ENCODE results near the gene S100A13. TPM values are rescaled to one million over a fixed set of nuclear protein-coding genes. Genes with fewer than 3 reads are reported as not detected.

Gene S100A13
- total RNA-seq, 5 donors from 2014 or later (not counting 1 experiment from before 2014, with no cell fraction given), result 4.0 to 5.3 (median 4.2) TPM

DNA sequence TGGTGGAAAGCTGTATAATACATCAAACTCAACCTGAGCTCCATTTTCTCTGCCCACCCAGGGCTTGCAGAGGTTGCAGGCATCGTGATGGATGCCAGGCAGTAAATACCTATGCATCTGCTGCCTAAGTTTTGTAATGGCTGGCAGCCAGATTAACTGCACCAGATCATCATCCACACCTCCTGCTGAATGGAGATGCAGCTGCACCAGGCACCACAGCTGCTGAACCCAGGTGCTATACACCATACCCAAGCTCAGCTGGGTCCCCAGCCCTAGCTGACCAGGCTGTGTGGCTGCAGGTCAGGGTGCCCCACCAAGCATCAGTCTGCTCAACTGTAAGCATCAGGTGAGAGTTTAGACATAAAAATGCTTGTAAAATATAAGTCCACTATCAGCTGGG lies 24.5 kb upstream of the S100A13 start:
- H3K9me3 ChIP-seq, result no peaks in the 10 kb centered on the region
- peaks cover 16 to 37% of the 10 kb centered on the region in 2 experiments for H3K4me1 ChIP-seq (ENCODE audit: control insufficient read depth in 1 of 2, extremely low read depth in 1 of 2, insufficient read depth in 2 of 2, low read length in 2 of 2)
- Mint-ChIP-seq H3K4me1 (peaks cover 27 to 33% (median 31%) of the 10 kb centered on the region in 3 donors), H3K27me3 (no peaks in the 10 kb centered on the region), H3K27ac (no peak overlapping the region), H3K36me3 (peaks cover 6% of the 10 kb centered on the region), H3K4me3 (no peak overlapping the region), H3K9me3 (no peaks in the 10 kb centered on the region)
- no peak overlapping the region for H3K4me3 ChIP-seq (ENCODE audit: control insufficient read depth in 1 of 2, extremely low read depth in 1 of 2, low read length in 1 of 2)
- POLR2A ChIA-PET, result interaction anchor here (1.0 to 1.1 kb wide), 2 partner anchors 14 to 17 kb away, joined by 3 read pairs; no protein-coding TSS in a partner anchor
- no peaks in the 10 kb centered on the region for H3K27me3 ChIP-seq (replicated peaks in 1 of 2; ENCODE audit: control insufficient read depth in 2 of 2, extremely low read depth in 1 of 2, insufficient read depth in 2 of 2, low read length in 1 of 2)
- DNase-seq (no peak), ATAC-seq (replicated peaks in 1 of 4) (no peak)
- CTCF ChIA-PET, result interaction anchor here in 1 of 2 donors (0.6 kb wide), 1 partner anchor 24 kb away, joined by 6 read pairs; no protein-coding TSS in a partner anchor
- WGBS (ENCODE audit: insufficient coverage), result no CpG with 5 or more reads among the region's 1 CpG
- H3K27ac ChIP-seq (ENCODE audit: low read length), result no peak overlapping the region
- peaks cover 0 to 7% of the 10 kb centered on the region in 2 donors for H3K36me3 ChIP-seq (ENCODE audit: control insufficient read depth in 2 of 2, extremely low read depth in 1 of 2, insufficient read depth in 1 of 2, low read length in 1 of 2)

DNA sequence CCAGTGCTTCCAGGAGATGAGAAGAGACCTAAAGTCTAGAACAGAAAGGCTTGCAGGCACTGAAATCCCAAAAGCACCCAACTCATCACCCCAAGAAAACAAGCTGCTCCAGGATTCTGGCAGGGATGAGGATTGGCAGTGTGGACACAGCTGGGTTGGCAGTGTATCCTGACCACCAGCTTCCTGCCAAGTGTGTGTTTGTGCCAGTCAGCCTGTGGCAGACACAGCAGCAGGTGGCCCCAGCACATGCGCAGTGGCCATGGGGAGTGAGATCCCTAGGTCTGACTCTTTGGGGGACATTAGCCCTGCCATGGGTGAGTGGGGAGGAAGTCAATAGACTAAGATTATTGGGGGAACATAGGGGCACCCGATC lies 22.5 kb upstream of the S100A13 start:
- Histone ChIP-seq H3K36me3 (ENCODE audit: control insufficient read depth in 2 of 2, extremely low read depth in 1 of 2, insufficient read depth in 1 of 2, low read length in 1 of 2) (peaks cover 10 to 24% of the 10 kb centered on the region in 2 donors), H3K27me3 (replicated peaks in 1 of 2; ENCODE audit: control insufficient read depth in 2 of 2, extremely low read depth in 1 of 2, insufficient read depth in 2 of 2, low read length in 1 of 2) (no peaks in the 10 kb centered on the region), H3K4me1 (ENCODE audit: control insufficient read depth in 1 of 2, extremely low read depth in 1 of 2, insufficient read depth in 2 of 2, low read length in 2 of 2) (peaks cover 25 to 46% of the 10 kb centered on the region in 2 experiments), H3K9me3 (no peaks in the 10 kb centered on the region), H3K4me3 (ENCODE audit: control insufficient read depth in 1 of 2, extremely low read depth in 1 of 2, low read length in 1 of 2) (peak overlapping the region; percentile 1 to 29), H3K27ac (ENCODE audit: low read length) (peak overlapping the region; percentile 63)
- Mint-ChIP-seq H3K27me3 (no peaks in the 10 kb centered on the region), H3K27ac (peak overlapping the region; percentile 95 to 96), H3K36me3 (peaks cover 21% of the 10 kb centered on the region), H3K4me3 (peak overlapping the region; percentile 43 to 68 (median 50)), H3K9me3 (no peaks in the 10 kb centered on the region), H3K4me1 (peaks cover 43 to 52% (median 51%) of the 10 kb centered on the region in 3 donors)
- ChIA-PET POLR2A (interaction anchor here in 1 of 2 donors (0.9 kb wide), 1 partner anchor 15 kb away, joined by 3 read pairs; no protein-coding TSS in a partner anchor), CTCF (no interaction called here)
- ATAC-seq (replicated peaks in 1 of 4), result peak; percentile 26 to 60 (median 46)
- peak in 3 of 35 experiments; percentile 20 to 25 (median 25) for DNase-seq
- WGBS (ENCODE audit: insufficient coverage), result 74% methylated on average over 2 of the region's 2 CpGs

DNA sequence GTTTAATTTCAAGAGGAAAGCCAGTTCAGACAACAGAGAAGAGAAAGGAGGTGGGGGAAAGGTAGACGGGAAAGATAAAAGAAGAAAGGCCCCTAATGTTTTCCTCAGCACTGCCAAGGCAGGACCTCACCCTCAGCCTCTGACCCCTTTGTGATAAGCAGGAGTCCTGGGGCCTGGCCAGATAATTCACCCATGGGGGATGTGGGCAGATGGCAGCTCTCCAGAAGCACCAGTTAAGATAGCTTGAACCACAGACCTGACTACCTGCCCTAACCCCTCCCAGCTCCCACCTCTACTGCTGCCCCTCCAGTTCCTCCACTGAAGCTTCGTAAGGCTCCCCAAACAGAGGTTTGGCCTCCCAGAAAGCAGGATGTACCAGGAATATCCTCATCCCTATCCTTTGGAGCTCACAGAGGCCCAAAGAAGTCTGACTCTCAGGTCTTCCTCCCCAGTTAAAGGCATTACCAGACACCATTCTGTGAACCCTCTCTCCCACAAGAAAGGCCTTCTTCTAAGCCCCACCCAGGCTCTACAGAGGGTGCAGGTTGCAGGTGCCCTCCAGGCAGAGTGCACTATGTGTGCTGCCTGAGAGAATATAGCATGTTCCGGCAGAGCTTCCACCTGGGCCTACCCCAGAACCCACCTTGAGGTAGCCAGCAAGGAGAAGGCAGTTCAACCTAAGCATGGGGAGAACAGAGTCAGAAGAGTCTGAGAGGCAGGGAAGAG lies 22.0 kb upstream of the S100A13 start:
- Mint-ChIP-seq H3K4me3 (peak overlapping the region; percentile 43 to 68 (median 50)), H3K36me3 (peaks cover 26% of the 10 kb centered on the region), H3K27me3 (no peaks in the 10 kb centered on the region), H3K4me1 (peaks cover 48 to 58% (median 55%) of the 10 kb centered on the region in 3 donors), H3K9me3 (no peaks in the 10 kb centered on the region), H3K27ac (peak overlapping the region; percentile 95 to 96)
- POLR2A ChIA-PET, result interaction anchor here in 1 of 2 donors (0.9 kb wide), 1 partner anchor 15 kb away, joined by 3 read pairs; no protein-coding TSS in a partner anchor
- Histone ChIP-seq H3K36me3 (ENCODE audit: control insufficient read depth in 2 of 2, extremely low read depth in 1 of 2, insufficient read depth in 1 of 2, low read length in 1 of 2) (peaks cover 10 to 30% of the 10 kb centered on the region in 2 donors), H3K4me1 (ENCODE audit: control insufficient read depth in 1 of 2, extremely low read depth in 1 of 2, insufficient read depth in 2 of 2, low read length in 2 of 2) (peaks cover 25 to 48% of the 10 kb centered on the region in 2 experiments), H3K27me3 (replicated peaks in 1 of 2; ENCODE audit: control insufficient read depth in 2 of 2, extremely low read depth in 1 of 2, insufficient read depth in 2 of 2, low read length in 1 of 2) (no peaks in the 10 kb centered on the region), H3K27ac (ENCODE audit: low read length) (peak overlapping the region; percentile 63), H3K9me3 (no peaks in the 10 kb centered on the region), H3K4me3 (ENCODE audit: control insufficient read depth in 1 of 2, extremely low read depth in 1 of 2, low read length in 1 of 2) (peak overlapping the region; percentile 1 to 29)
- ATAC-seq (replicated peaks in 1 of 4) (peak; percentile 76 to 94 (median 90)), DNase-seq (peak in 19 of 35 experiments; percentile 12 to 54 (median 34))
- 73% methylated on average over 1 of the region's 3 CpGs for WGBS (ENCODE audit: insufficient coverage)
- CTCF ChIA-PET, result no interaction called here

DNA sequence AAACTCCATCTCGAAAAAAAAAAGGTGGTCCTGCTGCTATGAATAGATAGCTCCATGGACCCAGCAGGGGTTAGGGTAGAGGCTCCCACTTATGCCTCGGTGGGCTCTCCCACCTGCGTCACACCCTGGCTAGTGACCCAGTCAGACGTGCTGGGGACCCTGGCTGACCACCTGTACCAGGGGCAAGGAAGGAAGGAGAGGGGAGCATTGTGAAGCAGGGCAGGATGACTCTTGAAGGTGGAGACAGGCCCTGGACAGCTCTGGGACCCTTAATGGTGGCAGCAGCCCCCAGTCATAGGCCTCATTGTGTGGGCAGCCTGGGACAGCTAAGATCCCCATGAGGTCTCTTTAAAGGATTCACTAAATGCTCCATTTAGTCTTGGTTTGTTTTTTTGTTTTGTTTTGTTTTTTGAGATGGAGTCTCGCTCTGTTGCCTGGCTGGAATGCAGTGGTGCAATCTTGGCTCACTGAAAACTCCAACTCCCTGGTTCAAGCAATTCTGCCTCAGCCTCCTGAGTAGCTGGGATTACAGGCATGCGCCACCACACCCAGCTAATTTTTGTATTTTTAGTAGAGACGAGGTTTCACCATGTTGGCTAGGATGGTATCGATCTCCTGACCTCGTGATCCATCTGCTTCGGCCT lies 20.8 kb upstream of the S100A13 start:
- Histone ChIP-seq H3K4me3 (ENCODE audit: control insufficient read depth in 1 of 2, extremely low read depth in 1 of 2, low read length in 1 of 2) (no peak overlapping the region), H3K27ac (ENCODE audit: low read length) (no peak overlapping the region), H3K27me3 (replicated peaks in 1 of 2; ENCODE audit: control insufficient read depth in 2 of 2, extremely low read depth in 1 of 2, insufficient read depth in 2 of 2, low read length in 1 of 2) (no peaks in the 10 kb centered on the region), H3K36me3 (ENCODE audit: control insufficient read depth in 2 of 2, extremely low read depth in 1 of 2, insufficient read depth in 1 of 2, low read length in 1 of 2) (peaks cover 10 to 41% of the 10 kb centered on the region in 2 donors), H3K4me1 (ENCODE audit: control insufficient read depth in 1 of 2, extremely low read depth in 1 of 2, insufficient read depth in 2 of 2, low read length in 2 of 2) (peaks cover 25 to 48% of the 10 kb centered on the region in 2 experiments), H3K9me3 (no peaks in the 10 kb centered on the region)
- Mint-ChIP-seq H3K36me3 (peaks cover 37% of the 10 kb centered on the region), H3K4me1 (peaks cover 60 to 70% (median 67%) of the 10 kb centered on the region in 3 donors), H3K27ac (peak overlapping the region; percentile 95 to 96), H3K27me3 (no peaks in the 10 kb centered on the region), H3K4me3 (peak overlapping the region in 1 of 3 donors; percentile 68), H3K9me3 (no peaks in the 10 kb centered on the region)
- 94% methylated on average over 6 of the region's 10 CpGs for WGBS (ENCODE audit: insufficient coverage)
- no peak for ATAC-seq (replicated peaks in 1 of 4)
- ChIA-PET CTCF (interaction anchor here in 1 of 2 donors (1.4 kb wide), 1 partner anchor 14 kb away, joined by 4 read pairs; the partner anchor contains the start of gene CHTOP), POLR2A (interaction anchor here in 1 of 2 donors (0.6 to 1.0 kb wide), 2 partner anchors 14 to 77 kb away, joined by 3 to 4 read pairs; partner anchors contain the start of gene CHTOP)
- DNase-seq, result no peak

DNA sequence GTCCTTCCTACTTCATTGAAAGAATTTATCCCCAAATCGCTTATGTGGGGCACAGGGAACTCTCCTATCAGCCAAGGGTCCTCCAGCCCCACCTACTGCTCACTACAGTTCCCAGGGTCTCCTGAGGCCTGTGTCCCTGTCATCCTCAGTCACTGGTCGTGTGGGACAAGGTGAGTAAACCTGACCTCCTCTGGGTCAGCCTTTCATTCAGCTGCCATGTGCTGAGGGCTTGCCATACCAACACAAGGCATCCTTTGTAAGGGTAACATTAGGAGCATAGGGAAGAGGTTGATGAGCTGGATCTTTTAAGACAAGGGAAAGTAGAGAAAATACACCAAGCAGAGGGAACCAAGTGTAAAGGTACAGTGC lies 20.0 kb upstream of the S100A13 start:
- Histone ChIP-seq H3K27ac (ENCODE audit: low read length) (no peak overlapping the region), H3K36me3 (ENCODE audit: control insufficient read depth in 2 of 2, extremely low read depth in 1 of 2, insufficient read depth in 1 of 2, low read length in 1 of 2) (peaks cover 10 to 49% of the 10 kb centered on the region in 2 donors), H3K4me3 (ENCODE audit: control insufficient read depth in 1 of 2, extremely low read depth in 1 of 2, low read length in 1 of 2) (no peak overlapping the region), H3K4me1 (ENCODE audit: control insufficient read depth in 1 of 2, extremely low read depth in 1 of 2, insufficient read depth in 2 of 2, low read length in 2 of 2) (peaks cover 25 to 48% of the 10 kb centered on the region in 2 experiments), H3K9me3 (no peaks in the 10 kb centered on the region), H3K27me3 (replicated peaks in 1 of 2; ENCODE audit: control insufficient read depth in 2 of 2, extremely low read depth in 1 of 2, insufficient read depth in 2 of 2, low read length in 1 of 2) (no peaks in the 10 kb centered on the region)
- ATAC-seq (replicated peaks in 1 of 4) (no peak), DNase-seq (no peak)
- no peaks in the 10 kb centered on the region for H3K27me3 Mint-ChIP-seq
- H3K4me3 Mint-ChIP-seq, result peak overlapping the region in 1 of 3 donors; percentile 68
- no peaks in the 10 kb centered on the region for H3K9me3 Mint-ChIP-seq
- peaks cover 40% of the 10 kb centered on the region for H3K36me3 Mint-ChIP-seq
- H3K27ac Mint-ChIP-seq, result peak overlapping the region; percentile 13 to 81
- H3K4me1 Mint-ChIP-seq, result peaks cover 66 to 78% (median 70%) of the 10 kb centered on the region in 3 donors
- ChIA-PET POLR2A (interaction anchor here in 1 of 2 donors (1.7 kb wide), 1 partner anchor 13 kb away, joined by 6 read pairs; the partner anchor contains the start of gene CHTOP), CTCF (interaction anchor here (0.6 to 1.4 kb wide), 2 partner anchors 13 to 1910 kb away, joined by 3 to 4 read pairs; partner anchors contain the start of gene CHTOP (in 1 of the 2))
- 80% methylated on average over 2 of the region's 2 CpGs for WGBS (ENCODE audit: insufficient coverage)
